HG02642 (cell line): ENCODE measurements around the gene SLC6A5.
"Not testable (repeated sequence)": the region's sequence is repeated elsewhere in the genome, so short reads cannot be mapped to it uniquely, and the experiment has no call there.

ENCODE experiments used
- ATAC-seq: cut with Tn5 transposase; IDR thresholded peaks from one replicate; pipeline ENCODE4 v1.9.1; 2021; ENCODE audit warnings: mild to moderate bottlenecking; ENCODE audit not compliant: unreplicated experiment, poor library complexity

SLC6A5 gene

DNA sequence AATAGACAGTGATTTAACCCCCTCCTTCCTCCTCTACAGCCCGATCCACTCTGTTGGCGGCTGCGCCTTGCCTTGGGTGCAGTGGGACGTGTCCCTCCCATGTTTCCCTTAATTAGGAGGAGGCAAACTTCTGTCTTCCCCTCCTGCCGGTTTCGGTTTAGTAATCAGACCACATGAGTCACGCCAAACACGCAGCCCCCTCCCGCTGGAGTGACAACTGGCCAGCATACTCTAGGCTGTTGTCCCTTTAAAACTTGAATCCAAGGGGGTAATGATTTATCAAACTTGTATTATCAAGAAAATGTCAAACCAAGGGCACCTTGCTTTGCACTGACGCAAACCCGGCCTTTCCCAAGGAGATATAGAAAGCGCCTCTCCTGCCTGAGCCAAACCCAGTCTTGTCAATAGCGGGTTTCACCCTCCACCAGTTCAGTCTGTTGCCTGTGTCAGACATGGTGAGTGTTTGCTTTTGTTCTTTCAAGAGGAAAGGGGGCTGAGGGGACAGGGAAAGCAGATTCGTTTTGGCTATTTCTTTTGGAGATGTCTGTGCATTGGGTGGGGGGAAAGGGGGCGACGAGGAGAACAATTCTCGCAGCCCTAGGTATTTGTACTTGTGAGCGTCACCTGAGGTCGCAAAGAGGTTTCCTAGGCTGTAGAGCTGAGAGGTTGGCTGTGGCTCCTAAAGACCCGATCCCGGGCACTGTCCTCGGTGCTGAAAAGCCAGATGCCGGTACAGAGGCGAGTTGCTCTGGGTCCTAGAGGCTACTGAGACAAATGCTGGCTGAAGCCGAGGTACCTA is at the start of gene SLC6A5:
SLC6A5 (plus strand) TSS at position 388 of the 799 bp plus-strand sequence; CDS start at position 453, 65 bp downstream.
- ATAC-seq = no peak

DNA sequence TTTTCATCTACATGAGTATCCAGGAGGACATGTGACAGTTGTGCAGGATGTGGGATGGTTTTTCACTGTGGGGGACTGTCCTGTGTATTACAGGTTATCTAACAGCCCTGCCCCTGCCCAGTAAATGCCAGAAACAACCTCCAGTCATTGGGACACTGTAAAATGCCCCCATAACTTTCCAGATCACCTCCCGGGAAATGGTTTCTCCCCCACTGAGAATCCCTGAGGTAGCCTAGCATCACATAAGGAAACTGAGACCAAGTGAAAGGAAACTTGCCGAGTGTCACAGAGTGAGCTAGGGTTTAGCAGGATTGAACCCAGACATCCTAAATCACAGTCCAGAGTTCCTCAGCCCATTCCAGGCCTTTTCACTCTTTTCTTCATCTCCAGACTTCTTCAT is 48.3 kb upstream of the SLC6A5 start:
- no peak for ATAC-seq

DNA sequence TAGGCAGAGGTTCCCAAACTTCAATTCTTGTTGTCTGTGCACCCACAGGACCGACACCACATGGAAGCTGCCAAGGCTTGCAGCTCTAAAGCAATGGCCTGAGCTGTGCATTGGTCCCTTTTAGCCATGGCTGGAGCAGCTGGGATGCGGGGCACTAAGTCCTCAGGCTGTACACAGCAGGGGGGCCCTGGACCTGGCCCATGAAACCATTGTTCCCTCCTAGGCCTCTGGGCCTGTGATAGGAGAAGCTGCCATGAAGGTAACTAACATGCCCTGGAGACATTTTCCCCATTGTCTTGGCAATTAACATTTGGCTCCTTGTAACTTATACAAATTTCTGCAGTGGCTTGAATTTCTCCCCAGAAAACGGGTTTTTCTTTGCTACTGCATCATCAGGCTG is 43.6 kb upstream of the SLC6A5 start:
- ATAC-seq = no peak

DNA sequence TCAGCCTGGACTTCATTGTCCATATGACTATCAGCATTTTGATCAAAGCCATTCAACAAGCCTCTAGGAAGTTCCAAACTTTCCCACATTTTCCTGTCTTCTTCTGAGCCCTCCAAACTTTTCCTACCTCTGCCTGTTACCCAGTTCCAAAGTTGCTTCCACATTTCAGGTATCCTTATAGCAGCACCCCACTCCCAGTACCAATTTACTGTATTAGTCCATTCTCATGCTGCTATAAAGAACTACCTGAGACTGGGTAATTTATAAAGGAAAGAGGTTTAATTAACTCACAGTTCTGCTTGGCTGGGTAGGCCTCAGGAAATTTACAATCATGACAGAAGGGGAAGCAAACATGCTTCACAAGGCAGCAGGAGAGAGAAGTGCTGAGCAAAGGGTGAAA is 43.0 kb upstream of the SLC6A5 start:
- ATAC-seq = not testable (repeated sequence)

DNA sequence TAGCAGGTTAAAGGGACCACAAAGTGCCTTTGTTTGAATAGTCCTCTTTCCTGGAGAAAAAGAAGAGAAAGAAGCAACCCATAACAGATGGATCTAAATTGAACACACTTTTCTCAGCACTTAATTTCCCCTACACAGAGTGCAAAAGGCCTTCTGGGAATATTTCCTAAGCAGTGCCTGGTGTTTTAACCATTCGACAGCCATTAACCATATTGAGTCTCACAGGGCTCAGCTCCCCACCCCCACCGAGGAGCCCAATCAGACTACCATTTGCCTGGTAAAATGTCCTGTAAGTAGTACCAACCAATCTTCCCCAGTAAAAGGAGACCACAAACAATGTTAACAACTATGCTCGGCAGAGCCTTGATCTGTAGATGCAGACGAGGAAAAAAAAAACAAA is 40.7 kb upstream of the SLC6A5 start:
- no peak for ATAC-seq

DNA sequence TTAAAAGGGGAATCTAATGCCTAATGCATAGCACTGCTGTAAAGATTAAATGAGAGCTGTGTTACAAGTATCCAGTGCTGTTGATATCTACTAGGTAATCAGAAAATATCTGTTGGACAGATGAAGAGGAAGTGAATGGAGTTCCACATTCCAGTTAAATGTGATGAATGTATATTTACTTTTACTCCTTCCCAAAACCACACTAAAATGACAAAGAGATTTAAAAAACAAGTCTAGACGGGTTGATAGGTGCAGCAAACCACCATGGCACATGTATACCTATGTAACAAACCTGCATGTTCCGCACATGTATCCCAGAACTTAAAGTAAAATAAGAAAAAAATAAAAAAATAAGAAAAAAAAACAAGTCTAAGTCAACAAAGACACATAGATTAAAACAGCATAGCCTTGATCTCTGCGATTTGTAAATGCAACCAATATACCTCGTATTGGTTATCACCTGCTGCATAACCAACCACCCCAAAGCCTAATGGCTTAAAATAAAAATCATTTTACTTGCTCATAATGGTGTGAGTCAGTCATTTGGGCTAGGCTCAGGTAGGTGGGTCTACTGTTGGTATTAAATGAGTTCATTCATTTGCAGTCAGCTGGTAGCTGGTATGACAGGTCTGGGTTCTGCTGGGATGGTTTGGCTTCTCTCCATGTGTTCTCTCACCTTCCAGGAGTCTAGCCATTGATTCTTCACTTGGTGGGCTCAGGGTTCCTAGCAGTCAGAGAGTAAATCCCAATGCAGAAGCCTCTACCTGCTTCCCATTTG is 39.7 kb upstream of the SLC6A5 start:
- ATAC-seq = no peak

DNA sequence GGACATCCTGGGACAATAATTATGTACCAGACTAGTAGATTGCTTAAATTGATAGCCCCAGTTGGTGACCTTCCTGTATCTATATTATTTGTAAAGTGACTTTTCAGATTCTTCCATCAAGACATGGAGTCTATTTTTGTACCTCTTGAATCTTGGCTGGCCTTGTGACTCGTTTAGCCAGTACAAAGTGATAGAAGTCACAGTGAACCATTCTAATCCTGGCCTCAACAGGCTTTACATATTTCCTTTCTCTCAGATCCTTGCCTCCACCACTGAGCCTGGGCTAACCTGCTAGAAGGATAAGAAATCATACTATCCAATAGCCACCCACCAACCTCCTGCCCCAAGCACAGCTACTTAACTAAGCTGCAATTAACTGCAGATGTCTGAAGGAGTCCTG is 37.5 kb upstream of the SLC6A5 start:
- no peak for ATAC-seq

DNA sequence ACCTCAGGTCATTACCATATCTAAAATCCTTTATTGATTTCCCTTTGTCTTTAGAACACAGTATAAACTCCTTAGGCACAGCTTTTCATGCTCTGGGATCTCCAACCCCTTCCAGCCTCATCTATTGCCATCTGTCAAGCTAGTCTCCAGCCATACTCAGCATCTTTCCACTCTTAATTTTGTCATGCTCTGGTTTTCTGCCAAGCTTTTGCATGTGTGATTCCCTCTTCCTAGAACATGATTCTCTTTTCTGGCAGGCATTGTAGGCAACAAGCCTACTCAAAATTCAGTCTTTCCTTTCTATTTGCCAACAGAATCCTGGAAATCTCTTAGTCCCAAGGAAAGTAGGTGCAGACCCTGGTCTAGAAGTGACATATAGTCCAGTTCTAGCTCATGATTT is 35.5 kb upstream of the SLC6A5 start:
- ATAC-seq = no peak

DNA sequence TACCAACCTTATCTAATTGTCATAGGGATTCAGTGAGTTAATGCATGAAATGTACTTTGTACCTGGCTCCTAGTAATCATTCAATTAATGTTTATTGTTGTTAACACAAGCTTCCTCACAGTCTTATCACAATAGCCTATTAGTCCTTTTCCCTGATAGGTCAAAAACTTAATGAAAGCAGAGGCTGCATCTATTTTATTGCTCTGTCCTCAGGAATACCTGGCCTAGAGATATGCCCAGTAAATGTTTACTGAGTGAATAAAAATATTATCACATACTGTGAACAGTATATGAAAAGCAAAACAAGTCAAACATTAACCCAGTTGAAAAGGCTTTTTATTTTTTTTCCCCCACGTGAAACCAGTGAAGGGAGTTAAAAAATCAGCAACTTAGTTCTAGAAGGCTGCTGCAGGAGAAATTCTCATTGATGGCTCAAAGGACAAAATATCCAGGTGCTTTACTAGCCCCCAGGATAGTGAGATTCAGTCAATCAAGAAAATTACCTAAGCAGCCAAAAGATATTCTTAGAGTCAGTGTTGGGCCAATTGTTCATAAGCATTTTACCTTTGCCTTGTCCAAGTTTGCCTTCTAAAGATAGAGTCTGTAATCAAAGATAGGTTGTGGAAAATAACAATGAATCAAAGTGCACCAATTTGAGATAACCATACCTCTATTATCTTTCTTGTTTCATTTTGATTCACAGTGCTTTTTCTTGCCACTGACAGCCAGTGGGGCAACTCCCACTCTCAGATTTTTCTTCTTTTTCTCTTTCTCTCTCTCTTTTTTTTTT is 34.4 kb upstream of the SLC6A5 start:
- no peak for ATAC-seq

DNA sequence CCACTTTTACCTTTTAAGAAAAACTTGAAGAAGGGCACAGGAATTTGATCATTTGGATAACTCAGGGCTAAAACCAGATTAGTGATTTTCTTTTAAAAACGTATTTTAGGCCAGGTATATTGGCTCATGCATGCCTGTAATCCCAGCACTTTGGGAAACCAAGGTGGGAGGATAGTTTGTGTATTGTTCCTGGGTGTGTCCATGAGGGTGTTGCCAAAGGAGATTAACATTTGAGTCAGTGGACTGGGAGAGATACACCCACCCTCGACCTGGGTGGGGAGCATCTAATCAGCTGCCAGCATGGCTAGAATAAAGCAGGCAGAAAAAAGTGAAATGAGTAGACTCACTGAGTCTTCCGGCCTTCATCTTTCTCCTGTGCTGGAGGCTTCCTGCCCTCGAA is 33.3 kb upstream of the SLC6A5 start:
- not testable (repeated sequence) for ATAC-seq

DNA sequence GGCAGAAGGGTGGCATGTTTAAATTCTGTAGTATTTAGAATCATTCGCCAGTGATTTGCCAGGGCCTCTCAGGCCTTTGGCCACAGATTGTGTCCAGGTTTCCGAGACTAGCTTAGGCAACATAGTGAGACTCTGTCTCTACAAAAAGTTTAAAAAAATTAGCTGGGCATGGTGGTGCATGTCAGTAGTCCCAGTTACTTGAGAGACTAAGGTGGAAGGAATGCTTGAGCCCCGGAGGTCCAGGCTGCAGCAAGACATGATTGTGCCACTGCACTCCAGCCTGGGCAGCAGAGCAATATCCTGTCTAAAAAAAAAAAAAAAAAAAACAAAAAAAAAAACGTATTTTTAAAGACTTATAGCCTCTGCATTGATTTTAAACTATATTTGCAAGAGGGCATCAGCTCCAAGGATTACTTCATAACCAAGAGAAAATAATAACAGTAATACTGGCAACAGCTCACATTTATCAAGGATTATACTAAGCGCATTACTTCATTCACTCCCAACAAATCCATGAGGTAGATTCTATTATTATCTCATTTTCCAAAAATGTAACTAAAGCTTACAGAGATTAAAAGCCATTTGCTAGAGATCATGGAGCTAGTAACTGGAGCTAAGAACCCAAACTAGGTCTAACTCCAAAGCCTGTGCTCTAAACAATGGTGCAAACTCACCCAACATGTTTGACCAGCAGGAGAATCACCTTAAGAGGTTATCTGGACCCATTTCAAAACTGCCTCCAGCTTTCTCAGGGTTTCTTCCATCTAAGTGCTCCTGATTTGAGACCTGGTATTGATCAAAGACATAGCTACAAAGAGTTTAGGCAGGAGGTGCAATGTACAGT is 32.6 kb upstream of the SLC6A5 start:
- no peak for ATAC-seq

DNA sequence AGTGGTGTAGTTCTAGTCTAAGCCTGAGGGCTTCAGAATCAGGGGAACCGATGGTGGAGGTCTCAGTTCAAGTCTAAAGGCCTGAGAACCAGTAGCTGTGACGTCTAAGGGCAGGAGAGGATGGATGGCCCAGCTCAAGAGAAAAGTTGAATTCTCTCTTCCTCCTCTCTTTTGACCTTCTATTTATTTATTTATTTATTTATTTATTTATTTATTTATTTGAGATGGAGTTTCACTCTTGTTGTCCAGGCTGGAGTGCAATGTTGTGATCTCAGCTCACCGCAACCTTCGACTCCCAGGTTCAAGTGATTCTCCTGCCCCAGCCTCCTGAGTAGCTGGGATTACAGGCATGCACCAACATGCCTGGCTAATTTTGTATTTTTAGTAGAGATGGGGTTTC is 19.7 kb upstream of the SLC6A5 start:
- not testable (repeated sequence) for ATAC-seq

DNA sequence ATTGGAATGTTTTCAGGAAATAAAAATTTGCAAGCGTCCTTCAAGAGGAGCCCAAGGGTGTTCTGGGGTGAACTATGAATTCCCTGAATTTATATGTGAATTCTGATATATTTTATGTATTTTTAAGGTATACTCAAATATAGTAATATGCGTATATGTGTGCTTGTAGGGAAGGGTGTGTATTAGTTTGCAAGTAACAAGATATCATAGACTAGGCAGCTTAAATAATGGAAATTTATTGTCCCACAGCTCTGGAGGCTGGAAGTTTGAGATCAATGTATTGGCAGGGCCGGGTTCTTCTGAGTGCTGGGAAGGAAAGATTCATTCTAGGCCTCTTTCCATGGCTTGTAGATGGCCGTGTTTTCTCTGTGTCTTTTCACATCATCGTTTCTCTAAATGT is 16.2 kb upstream of the SLC6A5 start:
- ATAC-seq = no peak

DNA sequence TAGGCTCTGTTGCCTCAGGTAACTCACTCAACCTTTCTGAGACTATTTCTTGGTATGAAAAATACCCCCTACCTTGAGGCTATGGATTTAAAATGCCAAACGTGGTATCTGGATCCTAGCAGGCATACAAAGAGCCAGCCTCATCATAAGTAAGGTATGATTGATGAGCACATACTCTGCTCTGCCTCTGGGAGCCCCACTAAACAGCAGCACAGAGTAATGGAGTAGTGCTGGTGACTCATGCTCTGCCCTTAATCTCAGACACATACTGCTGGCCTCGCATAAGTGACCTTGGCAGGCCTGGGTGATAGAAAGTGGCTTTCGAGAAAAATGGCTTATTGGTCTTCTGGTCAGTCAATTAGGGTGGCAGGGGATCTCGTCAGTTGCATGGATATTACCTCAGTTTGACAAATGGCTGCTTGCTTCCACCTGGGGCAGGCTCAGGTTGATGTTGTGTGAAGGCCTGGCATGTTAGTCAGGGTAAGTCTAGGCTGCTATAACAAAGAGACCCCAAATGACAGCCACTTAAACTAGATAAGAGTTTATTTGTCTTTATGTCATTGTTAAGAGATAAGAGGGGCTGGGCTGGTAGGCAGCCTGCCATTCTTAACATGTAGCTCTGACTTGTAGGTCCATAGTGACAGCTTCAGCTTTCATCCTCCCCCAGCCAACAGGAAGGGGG is 15.2 kb upstream of the SLC6A5 start:
- no peak for ATAC-seq

DNA sequence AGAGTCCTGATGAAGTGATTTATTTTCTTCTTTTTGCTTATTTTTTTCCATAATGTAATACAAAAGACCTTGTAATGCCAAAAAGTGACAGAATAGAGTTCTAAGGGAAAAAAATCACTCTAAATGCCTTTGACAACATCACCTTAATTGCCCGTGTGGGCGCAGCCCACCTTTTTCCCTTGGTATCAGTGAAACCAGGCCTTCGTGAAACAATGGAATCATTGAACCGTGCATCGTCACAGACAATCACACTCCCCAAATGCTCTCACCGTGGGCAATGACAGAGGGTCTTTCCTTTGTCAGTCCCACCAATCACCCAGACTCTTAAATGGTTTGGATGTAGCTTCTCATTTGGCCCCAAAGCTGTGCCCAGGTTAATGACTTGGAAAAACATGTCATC is 9.6 kb upstream of the SLC6A5 start:
- no peak for ATAC-seq

DNA sequence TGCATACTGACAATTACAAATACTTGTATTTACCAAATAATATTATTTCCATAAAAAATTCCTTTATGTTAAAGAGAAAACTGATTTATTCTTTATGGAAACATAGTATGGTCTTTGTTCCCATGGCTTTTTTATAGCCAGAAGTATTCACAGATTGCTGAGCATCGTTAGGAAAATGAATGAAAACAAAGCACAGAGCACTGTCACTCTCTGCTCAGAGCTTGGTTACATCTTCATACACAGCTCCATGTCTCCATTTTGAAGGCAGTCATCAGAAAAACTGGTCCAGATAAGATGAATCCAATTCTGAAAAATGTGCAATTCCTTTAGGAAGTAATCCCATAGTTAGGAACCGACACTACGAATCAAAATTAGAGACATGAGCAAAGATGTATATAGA is 9.0 kb upstream of the SLC6A5 start:
- no peak for ATAC-seq

DNA sequence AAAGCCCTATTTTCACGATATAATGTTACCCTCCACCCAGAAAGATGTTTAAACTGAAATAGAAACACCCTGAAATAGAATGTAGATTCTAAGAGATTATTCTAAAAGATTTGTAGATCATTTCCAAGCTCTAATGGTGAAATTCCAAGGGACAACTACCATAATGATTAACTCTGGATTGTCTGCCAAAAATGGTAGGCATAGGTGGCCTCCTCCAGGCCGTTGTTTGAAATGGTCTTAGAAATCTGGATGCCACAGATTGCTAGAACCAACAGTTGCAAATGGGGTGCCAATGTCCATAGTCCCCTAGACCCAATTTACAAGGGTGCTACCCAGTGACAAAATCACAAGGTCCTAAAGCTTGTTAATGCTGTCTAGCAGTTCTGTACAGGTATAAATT is 6.7 kb upstream of the SLC6A5 start:
- ATAC-seq = no peak

DNA sequence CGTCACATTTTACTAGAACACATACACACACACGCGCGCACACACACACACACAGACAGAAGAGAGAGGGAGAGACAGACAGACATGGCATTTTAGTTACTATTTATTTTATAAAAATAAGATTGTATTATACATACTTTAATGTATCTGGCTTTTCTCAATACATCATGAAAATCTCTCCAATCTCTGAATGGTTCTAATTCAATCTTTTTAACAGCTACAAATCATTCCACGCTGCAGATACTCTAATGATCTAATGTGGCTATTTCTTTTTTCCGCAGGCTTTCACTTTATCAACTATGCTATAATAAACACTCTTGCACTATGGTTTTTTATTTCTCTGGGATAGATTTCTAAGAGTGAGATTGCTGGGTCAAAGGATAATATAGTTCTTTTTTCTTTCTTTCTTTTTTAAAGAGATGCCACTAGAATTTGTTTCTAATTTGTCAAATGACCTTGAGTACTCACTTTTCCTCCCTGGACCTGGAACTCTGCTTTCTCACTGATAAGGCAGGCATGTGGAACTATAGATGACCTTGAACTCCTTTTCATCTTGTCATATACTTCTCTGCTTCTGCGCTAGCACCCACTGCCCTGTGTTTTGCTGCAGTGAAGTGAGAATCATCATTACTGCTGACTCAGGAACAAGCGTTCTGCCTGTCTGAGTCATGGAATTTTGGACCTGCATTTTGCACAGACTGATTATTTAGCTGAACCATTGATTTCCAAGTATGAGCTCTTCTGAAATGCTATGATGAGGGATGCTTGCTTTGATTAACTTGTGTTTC is 4.9 kb upstream of the SLC6A5 start:
- no peak for ATAC-seq

DNA sequence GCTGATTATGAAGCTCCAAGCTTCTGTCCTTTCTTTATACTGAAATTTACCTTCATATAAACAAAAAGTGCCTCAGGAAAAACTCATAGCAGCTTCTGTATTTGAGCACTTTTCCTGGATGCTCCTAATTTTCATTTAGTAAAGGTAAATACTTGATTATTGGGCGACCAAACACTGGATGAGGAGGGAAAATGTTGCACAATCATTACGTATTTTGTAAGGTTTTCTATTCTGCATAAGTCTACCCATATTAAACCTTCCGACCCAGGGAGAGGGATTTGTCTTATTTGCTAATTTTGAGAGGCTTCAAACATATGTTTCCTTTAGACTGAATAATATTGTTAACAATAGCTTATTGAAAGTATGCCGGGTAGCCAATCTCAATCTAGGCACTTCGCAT is 4.3 kb upstream of the SLC6A5 start:
- ATAC-seq = no peak
